HK-2 (cell line): ENCODE data around the gene AMOT.
A peak's percentile ranks its signal among the peaks of the same experiment; 100 is the strongest.

Experiments used
- DNase-seq: peaks from one replicate; pipeline ENCODE4 v3.0.0-alpha.2; 2018; ENCODE audit not compliant: unreplicated experiment

The AMOT gene

DNA sequence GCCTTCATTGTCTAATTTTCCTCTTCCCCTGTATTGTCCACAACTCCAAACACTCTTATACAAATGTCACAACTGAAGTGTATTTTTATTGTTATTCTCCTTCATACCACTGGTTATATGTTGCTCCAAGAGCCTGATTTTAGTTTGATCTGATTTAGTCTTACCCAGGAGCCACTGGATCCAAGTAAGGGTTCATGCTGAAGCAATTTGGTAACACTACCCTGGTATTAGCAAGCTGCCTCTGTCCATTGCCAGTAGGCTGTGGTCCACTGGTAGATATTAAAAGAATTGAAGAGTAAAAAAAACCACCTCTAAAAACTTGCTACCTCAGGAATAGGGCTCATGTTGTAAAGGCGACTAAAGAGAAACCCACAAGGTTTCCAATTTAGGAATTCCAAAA, 41.2 kb downstream of the AMOT start:
- DNase-seq: no peak

GRCh38 chrX:112798736-112799135, 41.9 kb downstream of the AMOT start:
- DNase-seq: no peak

DNA sequence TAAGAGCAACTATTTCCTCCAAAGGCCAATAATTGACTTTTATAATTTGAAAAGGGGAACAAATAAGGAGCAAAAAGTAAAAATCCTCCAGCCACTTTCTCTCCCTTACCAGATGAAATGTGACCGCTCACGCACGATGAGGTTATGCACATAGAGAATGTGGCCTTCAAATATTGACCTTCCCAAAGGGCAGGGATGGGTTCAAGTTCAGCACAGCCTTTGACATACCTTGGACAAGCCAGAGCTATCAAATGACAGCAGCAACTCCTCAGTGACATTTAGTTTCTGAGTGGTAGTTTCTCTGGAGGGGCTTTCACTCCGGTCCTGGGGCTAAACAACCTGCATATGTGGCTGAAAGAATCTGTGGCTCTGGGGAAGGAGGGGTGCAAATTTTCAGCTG, 50.7 kb downstream of the AMOT start:
- DNase-seq: no peak

GRCh38 chrX:112786076-112786475, 54.6 kb downstream of the AMOT start:
- no peak for DNase-seq

DNA sequence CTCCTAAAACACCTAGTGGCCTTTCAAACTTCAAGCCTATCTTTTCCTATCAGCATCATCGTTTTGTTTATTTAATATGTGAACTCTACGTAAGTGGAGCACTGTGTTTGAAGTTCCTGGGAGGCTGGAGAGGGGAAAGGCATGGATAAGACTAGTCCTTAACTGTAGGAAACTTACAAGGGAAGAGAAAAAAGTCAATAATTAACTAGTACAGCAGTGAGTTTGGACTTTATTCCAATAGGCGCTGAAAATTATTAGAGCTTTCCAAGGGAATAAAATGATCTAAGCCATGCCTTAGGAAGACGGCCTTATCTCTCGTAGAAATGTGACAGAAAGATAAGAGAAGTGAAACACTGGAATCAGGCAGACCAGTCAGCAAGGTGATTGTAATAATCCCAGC, 55.3 kb downstream of the AMOT start:
- no peak for DNase-seq

- no peak for DNase-seq
These were observed 55.9 kb downstream of the AMOT start for GRCh38 chrX:112784692-112785091.

GRCh38 chrX:112779139-112779538, 61.5 kb downstream of the AMOT start:
- DNase-seq: no peak

GRCh38 chrX:112774651-112775293, 65.9 kb downstream of the AMOT start:
- no peak for DNase-seq

- no peak for DNase-seq
These were observed 66.5 kb downstream of the AMOT start for GRCh38 chrX:112774142-112774541.

- DNase-seq: no peak
These were observed 71.6 kb downstream of the AMOT start for GRCh38 chrX:112769034-112769433.

DNA sequence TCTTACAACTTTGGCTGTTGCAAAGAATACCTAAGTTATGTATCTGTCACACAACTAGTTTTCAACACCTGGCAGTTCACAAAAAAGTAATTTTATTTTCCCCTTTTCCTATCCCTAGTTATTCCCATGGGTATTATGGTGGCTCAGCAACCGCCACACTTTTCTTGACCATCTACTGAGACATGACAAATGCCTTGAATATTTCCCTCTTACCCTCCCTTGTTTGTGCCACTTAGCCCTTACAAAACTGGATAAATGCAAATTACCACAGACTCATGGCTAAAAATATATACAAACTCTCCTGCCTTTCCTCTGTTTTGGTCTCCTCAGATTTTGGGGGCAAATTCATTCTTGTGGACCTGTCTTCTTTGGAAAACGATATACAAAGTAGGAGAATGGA, 72.1 kb downstream of the AMOT start:
- no peak for DNase-seq

DNA sequence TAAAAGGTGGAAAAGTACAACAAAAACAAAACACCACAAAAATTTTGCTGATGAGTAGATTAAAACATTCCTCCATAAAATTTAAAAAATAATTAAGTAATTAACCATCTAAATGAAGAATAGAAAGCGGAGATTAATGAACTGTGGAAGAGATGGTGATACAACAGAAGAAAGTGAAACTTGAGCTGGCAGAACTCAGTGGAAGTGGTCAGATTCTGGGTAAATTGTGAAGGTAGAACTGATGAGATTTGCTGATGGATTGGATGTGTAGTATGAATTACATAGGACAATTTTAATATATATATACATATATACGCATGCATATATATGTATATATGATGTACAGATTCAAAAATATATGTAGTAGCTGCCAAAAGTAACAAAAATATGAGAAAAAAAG, 73.9 kb downstream of the AMOT start:
- no peak for DNase-seq

GRCh38 chrX:112761242-112762207, 79.1 kb downstream of the AMOT start:
- DNase-seq: no peak

GRCh38 chrX:112760697-112761096, 79.9 kb downstream of the AMOT start:
- no peak for DNase-seq

GRCh38 chrX:112759966-112760365, 80.7 kb downstream of the AMOT start:
- no peak for DNase-seq

DNA sequence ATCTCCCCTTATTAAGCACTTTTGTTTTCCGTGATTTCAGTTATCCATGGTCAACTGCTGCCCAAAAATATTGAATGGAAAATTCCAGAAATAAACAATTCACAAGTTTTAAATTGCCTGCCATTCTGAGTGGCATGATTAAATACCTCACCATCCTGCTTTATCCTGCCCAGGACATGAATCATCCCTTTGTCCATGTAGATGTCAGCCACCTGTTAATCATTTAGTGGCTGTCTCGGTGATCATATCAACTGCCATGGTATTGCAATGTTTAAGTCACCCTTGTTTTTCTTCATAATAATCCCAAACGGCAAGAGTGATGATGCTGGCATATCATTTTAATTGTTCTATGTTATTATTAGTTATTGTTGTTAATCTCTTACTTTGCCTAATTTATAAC, 81.1 kb downstream of the AMOT start:
- DNase-seq: peak; percentile 6

- DNase-seq: no peak
These were observed 82.7 kb downstream of the AMOT start for GRCh38 chrX:112757946-112758345.

- no peak for DNase-seq
These were observed 87.5 kb downstream of the AMOT start for GRCh38 chrX:112753116-112753515.

DNA sequence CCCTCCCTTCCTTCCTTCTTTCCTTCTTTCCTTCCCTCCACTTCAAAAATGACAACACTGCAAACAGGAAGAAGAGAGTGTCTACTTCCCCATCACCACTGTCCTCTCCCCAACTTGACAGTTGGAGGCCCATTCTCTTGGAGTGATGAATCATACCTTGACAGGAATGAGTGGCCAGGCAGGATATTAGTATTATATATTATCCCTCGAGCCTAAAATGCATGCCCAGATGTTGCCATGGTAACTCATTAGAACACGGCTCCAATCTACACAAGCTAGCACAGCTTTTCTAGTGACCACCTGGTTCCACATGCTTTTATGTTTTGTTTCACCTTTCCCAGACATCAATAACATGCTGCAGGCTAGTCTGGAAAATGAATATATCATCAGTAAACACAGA, 89.6 kb downstream of the AMOT start:
- no peak for DNase-seq

- DNase-seq: no peak
These were observed 93.6 kb downstream of the AMOT start for GRCh38 chrX:112746812-112747595.

DNA sequence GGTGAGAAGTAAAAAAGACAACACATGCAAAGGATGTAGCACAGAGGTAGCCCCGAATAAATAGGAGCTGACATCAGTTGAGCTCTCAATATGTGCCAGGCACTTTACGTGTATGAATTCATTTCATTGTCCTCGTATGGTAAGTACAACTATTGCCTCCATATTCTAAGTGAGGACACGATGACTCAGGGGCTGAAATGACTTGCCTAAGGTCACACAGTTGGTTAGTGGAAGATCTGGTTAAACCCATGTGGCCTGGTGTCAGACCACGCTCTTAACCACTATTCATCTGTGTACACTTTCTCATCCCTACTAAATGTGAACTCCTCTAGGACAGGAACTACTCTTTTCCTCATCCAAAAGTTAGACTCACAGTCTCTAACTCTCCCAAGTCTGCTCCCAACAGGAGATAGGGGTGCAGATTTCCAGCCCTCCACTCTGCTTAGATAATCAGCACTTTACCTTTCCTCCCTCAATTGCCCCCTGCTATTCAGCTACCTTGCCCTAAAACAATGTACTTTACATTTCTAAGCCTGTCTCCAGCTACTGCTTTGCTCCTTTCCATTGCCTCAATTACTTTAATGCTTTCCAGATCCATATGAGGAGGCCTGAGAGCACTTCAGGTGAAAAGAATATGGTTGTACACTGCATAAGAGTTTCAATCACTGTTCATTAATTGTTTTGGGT, 102.1 kb downstream of the AMOT start:
- no peak for DNase-seq

- no peak for DNase-seq
These were observed 104.3 kb downstream of the AMOT start for GRCh38 chrX:112736310-112736709.
